OCI-LY7 (cell line): ENCODE measurements around the gene EXPH5.

Experiments used
- CTCF ChIP-seq: fragments of 200-600 bp; sonication (generic); conservative IDR thresholded peaks from 2 replicates; pipeline ENCODE4 v1.5.1; 2014; ENCODE audit warnings: mild to moderate bottlenecking, antibody characterized with exemption, low read length, moderate library complexity, mixed read lengths
- EZH2phosphoT487 ChIP-seq: fragments of 200-600 bp; sonication (generic); IDR thresholded peaks from 2 replicates; pipeline ENCODE4 v1.6.1; 2018; ENCODE audit warnings: low read depth, borderline replicate concordance, mild to moderate bottlenecking, mixed run types, antibody characterized with exemption, low read length, moderate library complexity, mixed read lengths

GRCh38 chr11:108587109-108587508, 6.5 kb downstream of the EXPH5 start:
- no peak for TF ChIP-seq CTCF
- TF ChIP-seq EZH2phosphoT487 = no peak
